Measurements from ENCODE around the gene UBE2R2. TPM values are rescaled to one million over a fixed set of nuclear protein-coding genes. Genes with fewer than 3 reads are reported as not detected.
A peak's percentile ranks its signal among the peaks of the same experiment; 100 is the strongest.

Gene UBE2R2
- total and polyA plus RNA-seq, 2 donors (not counting 3 experiments of a cell fraction or from before 2014, with no cell fraction given) = 23.9 to 54.3 TPM

DNA sequence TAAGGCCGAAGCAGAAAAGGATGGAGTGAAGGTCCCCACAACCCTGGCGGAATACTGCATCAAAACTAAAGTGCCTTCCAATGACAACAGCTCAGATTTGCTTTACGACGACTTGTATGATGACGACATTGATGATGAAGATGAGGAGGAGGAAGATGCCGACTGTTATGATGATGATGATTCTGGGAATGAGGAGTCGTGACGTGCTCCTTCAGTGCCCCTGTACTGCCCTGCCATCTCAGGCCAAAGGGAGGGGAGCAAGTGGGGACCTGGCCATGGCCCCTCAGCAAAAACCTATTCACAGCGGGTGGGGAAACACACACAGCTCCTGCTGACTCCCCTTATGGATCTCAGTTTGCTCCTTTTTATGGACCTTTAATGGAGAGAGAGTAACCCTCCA lies 100.1 kb downstream of the UBE2R2 start:
- no peak for DNase-seq (ENCODE audit: low read depth, low spot score)
- H3K4me3 ChIP-seq (replicated peaks in 1 of 3; ENCODE audit: insufficient read depth in 1 of 3, low read depth in 1 of 3, low read length in 3 of 3) = no peak overlapping the region
- H3K9me3 ChIP-seq (replicated peaks; ENCODE audit: control insufficient read depth, insufficient read depth, low read length) = no peaks in the 10 kb centered on the region
- no peak overlapping the region for H3K4me2 ChIP-seq (ENCODE audit: insufficient read depth, low read length)
- no peak overlapping the region for H3K9ac ChIP-seq (replicated peaks; ENCODE audit: extremely low read depth, insufficient read depth, low read length)
- no peak overlapping the region for H2AFZ ChIP-seq (ENCODE audit: low read depth, low read length)
- no peak overlapping the region for H3K27ac ChIP-seq (ENCODE audit: insufficient read depth, low read depth, low read length)
- POLR2A ChIA-PET = no interaction called here
- peaks cover 18% of the 10 kb centered on the region for H3K79me2 ChIP-seq (ENCODE audit: control insufficient read depth, insufficient read depth, low read length)
- H3K4me1 ChIP-seq (ENCODE audit: control insufficient read depth, extremely low read depth, insufficient read depth, low read length) = no peaks in the 10 kb centered on the region
- H4K20me1 ChIP-seq (replicated peaks; ENCODE audit: control insufficient read depth, extremely low read depth, insufficient read depth, low read length) = peaks cover 3% of the 10 kb centered on the region
- TF ChIP-seq EZH2 (IDR thresholded peaks at IDR 0.05; ENCODE audit: borderline replicate concordance, low read depth, low read length, severe bottlenecking) (no peak), MYC (IDR thresholded peaks at IDR 0.05; ENCODE audit: low read depth, low read length) (no peak), POLR2A (IDR thresholded peaks at IDR 0.05; ENCODE audit: low read depth, low read length) (no peak), GATA2 (IDR thresholded peaks at IDR 0.05; ENCODE audit: insufficient read depth, insufficient read length, low read depth, low read length) (no peak), FOS (IDR thresholded peaks at IDR 0.05; ENCODE audit: borderline replicate concordance, insufficient read depth, low read length) (no peak), POLR2AphosphoS5 (IDR thresholded peaks at IDR 0.05; ENCODE audit: insufficient read depth, low read depth, low read length) (no peak), JUN (IDR thresholded peaks at IDR 0.05; ENCODE audit: borderline replicate concordance, insufficient read depth, insufficient read length, low read depth) (no peak)
- TF ChIP-seq, protein P1, sequence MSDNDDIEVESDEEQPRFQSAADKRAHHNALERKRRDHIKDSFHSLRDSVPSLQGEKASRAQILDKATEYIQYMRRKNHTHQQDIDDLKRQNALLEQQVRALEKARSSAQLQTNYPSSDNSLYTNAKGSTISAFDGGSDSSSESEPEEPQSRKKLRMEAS (IDR thresholded peaks at IDR 0.05; ENCODE audit: insufficient read depth, insufficient read length) = no peak
- TF ChIP-seq, protein P2, sequence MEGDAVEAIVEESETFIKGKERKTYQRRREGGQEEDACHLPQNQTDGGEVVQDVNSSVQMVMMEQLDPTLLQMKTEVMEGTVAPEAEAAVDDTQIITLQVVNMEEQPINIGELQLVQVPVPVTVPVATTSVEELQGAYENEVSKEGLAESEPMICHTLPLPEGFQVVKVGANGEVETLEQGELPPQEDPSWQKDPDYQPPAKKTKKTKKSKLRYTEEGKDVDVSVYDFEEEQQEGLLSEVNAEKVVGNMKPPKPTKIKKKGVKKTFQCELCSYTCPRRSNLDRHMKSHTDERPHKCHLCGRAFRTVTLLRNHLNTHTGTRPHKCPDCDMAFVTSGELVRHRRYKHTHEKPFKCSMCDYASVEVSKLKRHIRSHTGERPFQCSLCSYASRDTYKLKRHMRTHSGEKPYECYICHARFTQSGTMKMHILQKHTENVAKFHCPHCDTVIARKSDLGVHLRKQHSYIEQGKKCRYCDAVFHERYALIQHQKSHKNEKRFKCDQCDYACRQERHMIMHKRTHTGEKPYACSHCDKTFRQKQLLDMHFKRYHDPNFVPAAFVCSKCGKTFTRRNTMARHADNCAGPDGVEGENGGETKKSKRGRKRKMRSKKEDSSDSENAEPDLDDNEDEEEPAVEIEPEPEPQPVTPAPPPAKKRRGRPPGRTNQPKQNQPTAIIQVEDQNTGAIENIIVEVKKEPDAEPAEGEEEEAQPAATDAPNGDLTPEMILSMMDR (IDR thresholded peaks at IDR 0.05; ENCODE audit: extremely low read depth in 1 of 2, insufficient read depth in 1 of 2, low read depth in 1 of 2, low read length in 2 of 2) = no peak
- H3K9me1 ChIP-seq (replicated peaks; ENCODE audit: control insufficient read depth, extremely low read depth, insufficient read depth, low read length) = no peaks in the 10 kb centered on the region
- intact Hi-C loops (cut with micrococcal nuclease) = no loop called here
- TSS peak; percentile 39 for BruUV-seq (replicated peaks)
- FAIRE-seq = no peak
- CTCF ChIA-PET = no interaction called here
- dilution Hi-C loops (cut with MboI; ENCODE audit: extremely low pct_ligation_motif_present, low sequenced_read_pairs) = no loop called here
- peaks cover 23 to 25% of the 10 kb centered on the region in 2 experiments for H3K36me3 ChIP-seq (ENCODE audit: control insufficient read depth in 2 of 2, extremely low read depth in 1 of 2, insufficient read depth in 2 of 2, low read length in 2 of 2)
- no peaks in the 10 kb centered on the region for H3K27me3 ChIP-seq (ENCODE audit: control insufficient read depth in 2 of 2, insufficient read depth in 2 of 2, low read length in 2 of 2)
